ENCODE results near the gene MAPK8.
"Not testable (repeated sequence)": the region's sequence is repeated elsewhere in the genome, so short reads cannot be mapped to it uniquely, and the experiment has no call there.

MAPK8 gene

DNA sequence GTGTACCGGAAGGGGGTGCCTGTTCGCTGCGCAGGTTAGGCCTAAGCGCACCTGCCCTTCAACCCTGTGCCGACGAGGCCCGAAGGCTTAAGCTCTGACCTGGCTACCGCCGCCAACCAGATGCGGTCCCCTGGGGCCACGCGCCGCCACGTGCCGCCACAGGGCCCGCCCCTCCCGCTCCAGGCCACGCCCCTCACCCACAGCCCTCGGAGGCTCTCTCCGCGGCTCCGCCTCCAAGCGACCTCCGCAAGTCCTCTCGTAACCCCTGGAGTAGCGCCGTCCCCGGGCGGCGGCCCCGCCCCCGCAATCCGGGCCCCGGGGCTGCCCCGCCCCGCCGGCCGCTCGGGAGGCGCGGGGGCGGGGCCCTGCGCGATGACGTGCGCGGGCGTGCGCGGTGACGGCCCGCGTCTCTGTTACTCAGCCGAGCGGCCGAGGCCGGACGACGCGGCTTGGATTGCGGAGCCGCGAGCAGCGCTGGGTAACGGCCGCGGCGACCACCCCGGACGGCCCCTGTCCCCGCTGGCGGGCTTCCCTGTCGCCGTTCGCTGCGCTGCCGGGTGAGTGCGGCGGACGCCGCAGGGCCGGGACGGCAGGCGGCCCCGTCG is at the start of gene MAPK8:
Gene MAPK8, plus strand, starts transcription at position 413 of the 605 bp plus-strand sequence. CDS start 94,984 bp downstream, outside the sequence.
- DNase-seq (ENCODE audit: low read depth in 2 of 2): peak; percentile 74 to 82

DNA sequence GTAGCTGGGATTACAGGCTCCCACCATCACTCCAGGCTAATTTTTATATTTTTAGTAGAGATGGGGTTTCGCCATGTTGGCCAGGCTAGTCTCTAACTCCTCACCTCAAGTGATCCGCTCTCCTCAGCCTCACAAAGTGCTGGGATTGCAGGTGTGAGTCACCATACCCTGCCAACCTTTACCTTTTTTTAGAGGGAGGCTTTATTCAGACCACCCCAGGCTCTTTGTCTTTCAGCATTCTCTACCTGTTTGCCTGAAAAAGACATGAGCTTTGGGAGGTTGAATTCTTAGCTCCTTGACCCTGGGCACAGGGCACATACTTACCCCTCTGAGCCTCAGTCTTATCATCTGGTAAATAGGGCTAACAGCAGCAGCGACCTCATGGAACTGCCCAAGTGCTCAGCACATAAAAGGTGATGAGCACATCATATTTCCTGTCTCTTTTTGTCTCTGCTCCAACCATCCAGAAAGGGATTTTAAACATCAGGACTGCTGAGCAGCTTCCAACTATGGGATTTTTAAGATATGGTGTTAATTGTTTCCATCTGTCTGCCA is 49.0 kb upstream of the MAPK8 start:
- DNase-seq (ENCODE audit: low read depth in 2 of 2): no peak

DNA sequence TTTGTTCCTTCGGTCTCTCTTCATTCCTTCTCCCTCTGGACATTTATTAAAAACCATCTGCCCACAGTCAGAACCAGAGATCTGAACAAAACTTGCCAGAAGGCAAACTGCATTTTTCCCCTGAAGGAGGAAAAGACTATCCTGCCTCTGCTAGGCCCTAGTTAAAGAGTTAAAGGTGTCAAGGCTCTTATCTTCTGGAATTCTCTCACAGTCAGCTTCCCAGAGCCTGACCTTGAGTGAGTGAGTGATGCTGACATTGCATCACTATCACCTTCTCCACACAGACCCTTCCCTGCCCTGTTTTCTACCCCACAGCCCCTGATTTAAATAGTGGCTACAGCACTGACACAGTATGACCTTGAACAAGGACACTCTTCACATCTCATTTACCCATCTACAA is 48.4 kb upstream of the MAPK8 start:
- DNase-seq (ENCODE audit: low read depth in 2 of 2): no peak

DNA sequence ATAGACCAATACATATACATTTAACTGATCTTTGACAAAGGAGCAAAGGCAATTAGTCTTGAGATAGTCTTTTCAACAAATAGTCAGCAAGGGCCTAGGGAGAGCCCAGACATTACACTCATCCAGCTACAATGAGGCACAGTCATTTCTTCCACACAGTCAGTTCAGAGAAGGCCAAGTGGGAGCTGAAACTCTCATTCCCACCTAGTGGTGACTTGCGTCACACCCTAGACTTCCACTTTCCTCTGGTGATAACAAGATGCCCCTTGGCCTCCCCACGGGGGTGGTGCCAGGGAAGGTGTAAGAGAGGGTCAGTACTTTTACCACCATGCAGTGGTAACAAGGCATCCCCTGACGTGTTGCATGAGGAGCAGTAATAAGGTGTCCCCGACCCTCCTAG is 39.9 kb upstream of the MAPK8 start:
- no peak for DNase-seq (ENCODE audit: low read depth in 2 of 2)

DNA sequence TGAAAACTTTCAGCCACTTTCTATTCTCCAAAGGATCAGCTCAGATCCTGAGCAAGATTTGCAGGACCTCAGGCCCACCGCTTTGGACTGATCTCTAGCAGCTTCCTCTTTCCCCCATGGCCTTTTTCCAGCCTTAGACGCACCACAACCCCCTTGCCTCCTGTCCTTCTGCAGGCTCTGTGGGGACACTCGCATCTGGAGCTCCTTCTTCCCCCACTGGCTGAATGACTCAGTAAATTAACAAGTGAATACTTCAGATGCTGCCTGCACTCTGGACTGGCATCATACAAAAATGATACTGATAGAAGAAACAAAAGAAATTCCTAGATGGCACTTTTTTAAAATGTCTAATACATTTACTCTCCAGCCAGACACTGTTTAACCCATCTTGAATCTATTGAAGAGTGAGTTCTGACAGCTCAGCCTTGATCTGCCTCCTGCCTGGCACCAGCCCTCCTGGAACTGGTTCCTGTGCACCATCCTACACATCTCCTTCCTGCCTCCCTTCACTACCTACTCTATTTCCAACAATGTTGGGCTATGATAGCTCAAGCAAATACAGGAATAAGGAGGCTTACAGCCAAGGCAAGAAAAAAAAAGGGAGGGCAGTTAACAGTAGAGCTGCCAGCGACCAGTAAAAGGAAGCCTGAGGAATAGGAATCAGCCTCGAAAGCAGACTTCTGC is 35.3 kb upstream of the MAPK8 start:
- DNase-seq (ENCODE audit: low read depth in 2 of 2): no peak

DNA sequence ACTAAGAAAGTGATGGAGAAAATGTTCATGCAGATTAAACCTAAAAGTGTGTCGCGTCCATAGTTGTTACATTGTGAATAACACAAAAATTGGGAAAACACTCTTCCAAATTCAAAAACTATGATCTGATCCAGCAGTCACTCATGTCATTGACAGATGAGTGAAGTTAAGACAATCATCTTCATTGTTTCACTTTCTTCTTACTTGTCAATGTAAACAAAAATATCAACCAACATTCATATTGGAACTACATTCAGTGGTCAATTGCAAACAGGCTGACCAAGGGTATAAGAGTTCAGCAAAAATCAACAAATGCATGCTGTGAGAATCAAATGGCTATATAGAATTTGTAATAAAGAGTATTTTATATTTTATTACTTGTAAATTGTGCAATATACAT is 33.8 kb upstream of the MAPK8 start:
- no peak for DNase-seq (ENCODE audit: low read depth in 2 of 2)

DNA sequence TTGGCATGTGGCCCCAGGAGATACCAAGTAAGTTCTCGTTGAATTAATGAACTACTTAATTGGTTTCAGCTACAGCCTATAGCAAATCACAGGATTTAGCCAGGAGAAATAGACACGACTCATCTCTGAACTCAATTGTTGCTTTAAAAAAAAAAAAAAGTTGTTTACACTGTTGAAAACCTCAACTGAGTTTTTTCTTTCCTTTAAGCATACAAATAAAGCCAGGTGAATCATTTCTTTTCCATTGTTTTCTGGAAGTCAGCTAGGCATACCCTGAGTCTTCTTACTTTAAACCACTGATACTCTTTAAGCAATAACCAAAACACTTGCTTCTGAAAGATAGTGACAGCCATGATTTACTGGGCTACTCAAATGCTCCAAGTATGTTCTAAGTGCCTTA is 32.7 kb upstream of the MAPK8 start:
- no peak for DNase-seq (ENCODE audit: low read depth in 2 of 2)

DNA sequence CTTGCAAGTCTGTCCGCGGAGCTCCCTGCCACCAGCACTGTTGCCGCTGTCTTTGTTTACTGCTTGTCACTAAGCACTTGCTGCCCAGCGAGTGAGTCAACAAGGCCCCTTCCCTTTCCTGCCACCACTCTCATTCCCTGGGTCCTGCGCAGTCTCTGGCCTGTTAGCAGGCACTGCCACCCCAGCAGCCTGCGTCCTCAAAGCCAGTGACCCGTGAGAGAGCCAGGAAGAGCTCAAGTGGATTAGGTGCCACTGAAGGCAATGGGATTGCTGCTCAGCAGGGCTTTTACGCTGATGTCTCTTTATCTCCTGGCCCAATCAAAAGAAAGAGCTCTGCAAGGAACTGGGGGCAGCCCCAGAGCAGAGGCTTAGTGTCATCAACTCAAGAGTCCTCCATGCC is 31.8 kb upstream of the MAPK8 start, which contains the start of gene FRMPD2:
Gene FRMPD2, minus strand, starts transcription at position 61 of the 400 bp plus-strand sequence. CDS start 129 bp downstream, outside the sequence.
- DNase-seq (ENCODE audit: low read depth in 2 of 2): no peak

DNA sequence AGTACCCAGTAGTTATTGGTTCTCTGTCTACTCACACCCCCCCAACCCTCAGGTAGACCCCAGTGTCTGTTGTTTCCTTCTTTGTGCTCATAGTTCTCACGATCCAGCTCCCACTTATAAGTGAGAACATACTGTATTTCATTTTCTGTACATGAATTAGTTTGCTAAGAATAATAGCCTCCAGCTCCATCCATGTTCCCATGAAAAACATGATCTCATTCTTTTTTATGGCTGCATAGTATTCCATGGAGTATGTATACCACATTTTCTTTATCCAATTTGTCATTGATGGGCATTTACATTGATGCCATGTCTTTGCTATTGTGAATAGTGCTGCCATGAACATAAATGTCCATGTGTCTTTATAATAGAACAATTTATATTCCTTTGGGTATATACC is 29.4 kb upstream of the MAPK8 start:
- no peak for DNase-seq (ENCODE audit: low read depth in 2 of 2)

DNA sequence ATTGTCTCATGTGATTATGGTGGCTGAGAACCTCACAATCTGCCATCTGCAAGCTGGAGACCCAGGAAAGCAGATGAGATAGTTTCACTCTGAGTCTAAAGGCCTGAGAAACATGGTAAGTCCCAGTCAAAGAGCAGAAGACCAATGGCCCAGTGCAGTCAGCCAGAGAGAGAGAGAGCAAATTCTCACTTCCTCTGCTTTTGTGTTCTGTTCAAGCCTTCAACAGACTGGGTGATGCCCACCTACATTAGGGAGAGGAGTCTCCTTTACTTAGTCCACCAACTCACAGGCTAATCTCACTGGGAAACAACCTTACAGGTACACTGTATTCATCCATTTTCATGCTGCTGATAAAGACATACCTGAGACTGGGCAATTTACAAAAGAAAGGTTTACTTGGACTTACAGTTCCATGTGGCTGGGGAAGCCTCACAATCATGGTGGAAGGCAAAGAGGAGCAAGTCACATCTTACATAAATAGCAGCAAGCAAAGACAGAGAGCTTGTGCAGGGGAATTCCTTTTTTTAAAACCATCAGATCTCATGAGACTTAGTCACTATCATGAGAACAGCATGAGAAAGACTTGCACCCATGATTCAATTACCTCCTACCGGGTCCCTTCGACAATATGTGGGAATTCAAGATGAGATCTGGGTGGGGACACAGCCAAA is 27.3 kb upstream of the MAPK8 start:
- no peak for DNase-seq (ENCODE audit: low read depth in 2 of 2)

DNA sequence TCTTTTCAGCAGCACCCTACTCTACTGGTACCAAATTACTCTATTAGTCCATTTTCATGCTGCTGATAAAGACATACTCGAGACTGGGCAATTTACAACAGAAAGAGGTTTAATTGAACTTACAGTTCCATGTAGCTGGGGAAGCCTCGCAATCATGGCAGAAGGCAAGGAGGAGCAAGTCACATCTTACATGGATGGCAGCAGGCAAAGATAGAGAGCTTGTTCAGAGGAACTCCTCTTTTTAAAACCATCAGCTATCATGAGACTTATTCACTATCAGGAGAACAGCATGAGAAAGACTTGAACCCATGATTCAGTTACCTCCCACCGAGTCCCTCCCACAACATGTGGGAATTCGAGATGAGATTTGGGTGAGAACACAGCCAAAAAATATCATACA is 24.8 kb upstream of the MAPK8 start:
- DNase-seq (ENCODE audit: low read depth in 2 of 2): not testable (repeated sequence)

DNA sequence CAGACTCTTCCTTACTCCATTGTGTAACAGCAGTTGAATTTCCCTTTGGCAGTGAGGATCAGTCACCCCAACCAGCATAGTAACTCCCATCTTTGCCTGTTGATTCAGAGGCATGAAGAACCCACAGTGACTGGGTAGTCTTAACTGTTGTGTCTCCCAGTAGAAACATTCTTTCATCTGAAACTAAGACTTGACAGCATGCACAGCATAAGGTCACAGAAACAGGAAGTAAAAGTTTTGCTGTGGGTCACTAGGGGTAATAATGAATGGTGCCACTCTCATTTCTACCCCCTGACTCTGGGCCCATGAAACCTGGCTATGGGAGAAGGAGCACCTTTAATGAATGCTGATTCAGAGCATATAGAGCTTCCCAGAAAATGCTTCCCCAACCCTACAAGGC is 23.6 kb upstream of the MAPK8 start:
- no peak for DNase-seq (ENCODE audit: low read depth in 2 of 2)

DNA sequence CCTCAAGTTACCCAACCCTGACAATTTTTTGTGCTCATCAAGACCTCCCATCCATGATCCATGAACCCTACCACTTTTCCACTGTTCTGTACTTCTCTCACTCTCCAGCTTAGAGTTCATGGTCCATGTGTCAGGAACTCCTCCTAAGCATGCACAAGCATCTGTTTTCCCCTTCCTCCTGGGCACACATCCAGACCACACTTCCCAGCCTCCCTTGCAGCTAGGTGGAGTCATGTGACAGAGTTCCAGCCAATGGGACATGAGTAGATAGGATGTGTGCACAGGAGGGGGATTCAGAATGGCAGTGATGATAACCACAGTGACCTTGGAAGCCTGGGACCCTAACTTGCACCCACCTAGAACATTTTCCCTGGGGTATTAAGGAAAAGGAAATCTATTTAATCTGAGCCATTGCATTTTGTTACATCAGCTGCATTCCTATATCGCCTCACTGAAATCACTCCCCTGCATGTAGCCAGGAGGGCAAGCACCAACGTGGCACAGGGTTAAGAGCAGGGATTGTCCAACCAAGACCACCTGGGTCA is 22.4 kb upstream of the MAPK8 start:
- DNase-seq (ENCODE audit: low read depth in 2 of 2): no peak

DNA sequence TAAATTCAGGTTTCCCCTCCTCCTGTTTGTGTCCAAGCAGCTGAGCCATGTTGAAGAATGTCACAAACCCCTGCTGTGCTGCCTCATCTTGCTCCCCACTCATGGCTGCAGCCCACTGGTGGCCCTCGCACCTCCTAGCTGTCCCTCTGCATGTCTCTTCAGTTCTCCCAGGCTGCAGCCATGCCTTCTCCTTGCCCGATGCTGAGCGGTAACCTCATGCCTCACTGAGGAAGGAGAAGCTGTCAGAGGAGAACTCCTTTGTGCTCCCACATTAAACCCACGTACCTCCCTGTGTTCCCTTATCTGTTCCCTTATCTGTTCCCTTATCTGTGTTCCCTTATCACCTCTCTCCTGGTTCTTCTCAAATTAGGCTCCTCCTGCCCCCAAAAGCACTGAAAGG is 21.7 kb upstream of the MAPK8 start:
- no peak for DNase-seq (ENCODE audit: low read depth in 2 of 2)

DNA sequence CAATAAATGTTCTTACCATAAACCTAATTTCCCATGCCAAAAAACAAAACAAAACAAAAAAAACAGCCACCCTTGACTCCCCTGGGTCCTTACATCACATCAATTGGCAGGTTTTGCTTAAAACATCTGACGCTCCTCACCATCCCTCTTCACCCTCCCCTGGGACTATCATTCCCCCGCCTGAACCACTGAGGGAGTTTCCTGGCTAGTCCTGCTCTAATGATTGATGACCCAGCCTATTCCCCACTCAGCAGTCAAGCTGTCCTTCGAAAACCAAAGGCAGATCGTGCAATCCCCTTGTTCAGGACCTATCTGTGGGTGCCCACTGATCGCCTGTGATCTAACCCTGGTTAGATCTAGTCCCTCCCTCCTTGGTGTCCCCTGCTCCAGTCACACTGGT is 20.8 kb upstream of the MAPK8 start:
- DNase-seq (ENCODE audit: low read depth in 2 of 2): no peak

DNA sequence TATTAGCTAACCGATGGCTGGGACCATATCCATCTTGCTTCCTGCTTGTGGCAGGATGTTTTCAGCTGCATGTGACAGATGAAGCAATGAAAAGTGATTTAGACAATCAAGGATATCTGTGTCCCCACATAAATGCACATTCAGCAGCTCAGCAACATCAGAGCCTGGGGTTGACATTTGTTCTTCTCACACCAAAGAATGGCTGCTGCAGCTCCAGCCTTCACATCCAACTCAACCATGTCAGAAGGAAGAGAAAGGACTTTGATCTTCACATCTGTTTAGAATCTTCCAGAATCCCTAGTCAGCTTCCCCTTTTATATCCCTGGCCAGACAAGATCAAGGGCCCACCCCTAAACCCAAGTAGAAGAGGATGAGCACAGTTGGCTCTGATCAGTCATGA is 20.1 kb upstream of the MAPK8 start:
- no peak for DNase-seq (ENCODE audit: low read depth in 2 of 2)

DNA sequence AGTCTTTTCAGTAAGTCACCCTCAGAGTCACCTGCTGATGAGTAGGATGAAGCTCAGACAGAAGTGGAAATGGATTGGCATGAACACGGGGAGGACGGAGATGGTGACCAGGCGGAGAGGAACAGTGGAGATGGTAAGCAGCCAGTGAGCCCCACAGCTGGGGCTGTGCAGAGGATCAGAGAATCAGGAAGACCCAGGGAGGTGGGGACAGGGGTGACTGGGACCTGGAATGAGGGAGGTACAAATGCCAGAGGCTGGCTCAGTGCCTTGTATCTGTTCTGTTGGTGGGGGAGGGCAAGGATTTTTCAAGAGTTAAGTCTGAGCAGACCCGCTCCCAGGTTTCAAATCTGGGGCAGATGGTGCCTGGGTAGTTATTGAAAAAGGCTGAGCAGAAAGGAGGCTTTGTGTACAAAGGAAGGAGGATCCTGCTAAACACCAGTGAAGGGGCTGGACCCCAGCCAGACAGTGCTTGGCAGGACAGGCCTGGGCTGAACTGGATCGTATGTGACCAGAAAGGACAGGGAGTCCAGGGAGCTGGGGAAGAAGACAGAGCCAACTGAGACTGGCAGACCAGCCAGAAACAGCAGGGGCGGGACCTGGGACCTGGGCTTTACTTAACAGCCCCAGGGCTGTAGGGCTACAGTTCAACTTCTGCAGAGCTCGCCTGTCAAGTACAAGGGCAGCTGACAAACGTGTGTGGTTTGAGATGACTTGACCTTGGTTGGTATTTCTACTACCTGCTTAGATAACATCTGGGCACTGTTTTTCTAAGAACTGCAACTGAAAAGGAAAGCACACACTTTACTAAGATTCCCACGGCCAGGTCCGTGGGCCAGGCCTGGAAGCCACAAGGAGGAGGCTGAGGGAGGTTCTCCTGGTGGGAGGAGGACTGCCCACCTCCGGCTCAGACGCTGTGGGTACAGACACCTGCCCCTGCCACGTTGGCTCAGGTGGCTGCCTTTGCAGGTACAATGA is 18.8 kb upstream of the MAPK8 start:
- DNase-seq (ENCODE audit: low read depth in 2 of 2): no peak

DNA sequence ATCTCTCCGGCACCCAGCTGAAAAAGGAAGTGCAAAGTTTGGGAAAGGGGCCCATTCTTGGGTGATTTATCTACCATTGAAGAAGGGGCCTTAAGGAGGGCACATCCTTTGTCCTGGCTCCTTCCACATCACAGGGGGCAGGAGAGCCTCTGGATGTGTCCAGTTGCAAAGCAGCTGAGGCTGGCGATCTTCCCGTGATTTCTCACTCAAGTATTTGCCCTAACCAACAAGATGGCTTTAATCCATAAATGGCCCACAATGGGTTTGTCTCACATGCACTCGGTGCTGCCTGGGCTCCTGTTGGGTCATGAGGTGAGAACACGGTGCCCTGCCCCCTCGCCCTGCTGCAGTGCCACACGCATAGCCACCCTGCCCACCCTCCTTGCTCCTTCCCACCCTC is 17.8 kb upstream of the MAPK8 start:
- no peak for DNase-seq (ENCODE audit: low read depth in 2 of 2)

DNA sequence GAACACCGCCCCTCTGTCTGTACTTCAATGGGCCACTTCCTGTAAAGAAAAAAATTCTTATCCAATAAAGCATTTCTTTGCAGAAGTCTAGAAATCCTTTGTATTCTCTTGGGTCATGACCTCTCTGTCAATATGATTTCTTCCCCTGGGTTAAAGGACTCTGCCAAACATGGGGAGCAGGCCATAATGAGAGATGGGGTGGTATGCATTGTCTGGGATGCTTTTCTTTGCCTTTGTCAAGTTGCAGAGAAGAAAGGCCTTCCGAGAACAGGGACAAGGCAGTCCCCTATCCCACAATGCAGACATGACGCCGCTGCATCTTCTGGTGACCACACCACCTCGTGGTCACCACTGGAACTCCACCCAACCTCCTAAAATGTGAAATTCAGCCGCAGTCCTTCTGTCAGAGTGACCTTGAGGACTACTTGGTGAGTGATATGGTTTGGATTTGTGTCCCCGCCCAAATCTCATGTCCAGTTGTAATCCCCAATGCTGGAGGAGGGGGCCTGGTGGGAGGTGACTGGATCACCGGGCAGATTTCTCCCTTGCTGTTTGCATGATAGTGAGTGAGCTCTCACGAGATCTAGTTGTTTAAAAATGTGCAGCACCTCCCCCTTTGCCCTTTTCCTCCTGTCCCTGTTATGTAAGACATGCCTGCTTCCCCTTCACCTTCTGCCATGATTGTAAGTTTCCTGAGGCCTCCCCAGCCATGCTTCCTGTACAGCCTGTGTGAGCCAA is 16.8 kb upstream of the MAPK8 start:
- peak in 1 of 2 donors; percentile 5 for DNase-seq (ENCODE audit: low read depth in 2 of 2)

DNA sequence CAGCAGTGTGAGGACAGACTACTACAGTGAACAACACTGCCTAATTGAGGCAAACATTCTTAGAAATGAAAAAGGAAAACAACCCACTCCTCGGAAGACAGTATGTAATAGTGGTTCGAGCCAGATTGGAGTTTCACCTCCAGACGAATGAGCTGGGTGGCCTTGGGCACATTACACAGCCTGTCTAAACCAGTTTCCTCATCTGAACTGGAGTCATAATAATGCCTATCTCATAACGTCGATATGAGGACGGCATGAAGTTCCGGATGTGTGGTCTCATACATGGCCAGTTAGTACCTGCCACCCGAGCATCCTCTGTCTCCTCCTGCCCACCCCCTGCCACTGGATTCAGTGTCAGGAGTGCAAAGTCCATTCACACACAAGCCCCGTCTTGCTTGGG is 16.2 kb upstream of the MAPK8 start:
- DNase-seq (ENCODE audit: low read depth in 2 of 2): no peak

DNA sequence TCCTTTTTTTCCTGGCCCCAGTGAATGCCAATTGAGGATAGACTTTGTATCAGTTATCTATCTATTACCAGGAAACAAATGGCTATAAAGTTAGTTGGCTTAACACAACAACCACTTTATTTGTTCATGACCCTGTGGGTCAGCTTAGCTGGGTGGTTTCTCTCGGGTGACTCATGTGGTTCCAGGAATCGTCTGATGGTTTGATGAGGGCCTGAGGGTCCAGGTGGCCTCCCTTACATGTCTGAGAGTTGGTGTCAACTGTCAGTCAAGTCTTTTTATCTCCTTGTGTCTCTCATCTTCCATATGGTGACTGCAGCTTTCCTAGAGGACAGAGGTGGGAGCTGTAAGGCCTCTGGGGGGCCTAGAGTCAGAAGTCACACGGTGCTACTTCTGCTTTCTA is 15.3 kb upstream of the MAPK8 start:
- DNase-seq (ENCODE audit: low read depth in 2 of 2): no peak
